Smooth muscle cell (in vitro differentiated cells): ENCODE results near the gene IL17RB. TPM values are rescaled to one million over a fixed set of nuclear protein-coding genes. Genes with fewer than 3 reads are reported as not detected.

Experiments
- DNase-seq: peaks from one replicate; lab custom pipeline; 2025; ENCODE audit not compliant: unreplicated experiment; lab: John Stamatoyannopoulos, UW
- H2AFZ ChIP-seq: fragments of 200-600 bp; sonication (generic); 2 replicates; pipeline ENCODE4 v1.6.0; 2016; ENCODE audit warnings: antibody characterized with exemption, low read depth, mild to moderate bottlenecking
- H3F3A ChIP-seq: fragments of 200-600 bp; sonication (generic); 2 replicates; pipeline ENCODE4 v1.6.0; 2017; ENCODE audit warnings: antibody characterized with exemption, low read depth
- H3K27ac ChIP-seq: fragments of 200-600 bp; sonication (generic); 2 replicates; pipeline ENCODE4 v1.5.1; 2016; ENCODE audit warnings: low read depth, mild to moderate bottlenecking
- H3K27me3 ChIP-seq: fragments of 200-600 bp; sonication (generic); 2 replicates; pipeline ENCODE4 v1.6.1; 2016; ENCODE audit warnings: low read depth, mild to moderate bottlenecking
- H3K36me3 ChIP-seq: fragments of 200-600 bp; sonication (generic); 2 replicates; pipeline ENCODE4 v1.5.1; 2016; ENCODE audit warnings: low read depth
- H3K4me1 ChIP-seq: fragments of 200-600 bp; sonication (generic); 2 replicates; pipeline ENCODE4 v1.5.1; 2016; ENCODE audit warnings: low read depth
- H3K4me2 ChIP-seq: fragments of 200-600 bp; sonication (generic); 2 replicates; pipeline ENCODE4 v1.6.0; 2016; ENCODE audit warnings: mild to moderate bottlenecking
- H3K4me3 ChIP-seq: fragments of 200-600 bp; sonication (generic); 2 replicates; pipeline ENCODE4 v1.5.1; 2016; ENCODE audit warnings: mild to moderate bottlenecking
- H3K79me2 ChIP-seq: fragments of 200-600 bp; sonication (generic); 2 replicates; pipeline ENCODE4 v1.6.0; 2016; ENCODE audit warnings: low read depth, mild to moderate bottlenecking
- H3K9ac ChIP-seq: fragments of 200-600 bp; sonication (generic); 2 replicates; pipeline ENCODE4 v1.6.0; 2016; ENCODE audit warnings: low read depth
- H3K9me3 ChIP-seq: fragments of 200-600 bp; sonication (generic); replicated peaks from 2 replicates; pipeline ENCODE4 v1.5.1; 2016; ENCODE audit warnings: low read depth
- H4K20me1 ChIP-seq: fragments of 200-600 bp; sonication (generic); 2 replicates; pipeline ENCODE4 v1.6.0; 2016; ENCODE audit warnings: low read depth
- WGBS: methylation state at CpG from one replicate; pipeline ENCODE4 v1.1.7; 2016; ENCODE audit warnings: low lambda C conversion rate; 5-methylcytosine and 5-hydroxymethylcytosine counted together
- polyA plus RNA-seq: library from polyadenylated mRNA; unstranded; fragments of >200 nt; fragmentation: Nextera tagmentation; extraction: Ambion mirVana; gene quantifications from 2 replicates; pipeline ENCODE4 v1.2.1, GENCODE V29; 2016
- total RNA-seq: library from RNA; depleted of rRNA; stranded (reverse); fragments of >200 nt; gene quantifications from 2 replicates; pipeline ENCODE4 v1.2.3, GENCODE V29; 2014
- TF ChIP-seq, protein P1 (sequence below): fragments of 200-600 bp; sonication (generic); IDR thresholded peaks from 2 replicates; pipeline ENCODE4 v1.5.1; 2017; ENCODE audit warnings: borderline replicate concordance, mild to moderate bottlenecking, antibody characterized with exemption; ENCODE audit not compliant: insufficient read depth, poor library complexity, severe bottlenecking

IL17RB gene, protein sequence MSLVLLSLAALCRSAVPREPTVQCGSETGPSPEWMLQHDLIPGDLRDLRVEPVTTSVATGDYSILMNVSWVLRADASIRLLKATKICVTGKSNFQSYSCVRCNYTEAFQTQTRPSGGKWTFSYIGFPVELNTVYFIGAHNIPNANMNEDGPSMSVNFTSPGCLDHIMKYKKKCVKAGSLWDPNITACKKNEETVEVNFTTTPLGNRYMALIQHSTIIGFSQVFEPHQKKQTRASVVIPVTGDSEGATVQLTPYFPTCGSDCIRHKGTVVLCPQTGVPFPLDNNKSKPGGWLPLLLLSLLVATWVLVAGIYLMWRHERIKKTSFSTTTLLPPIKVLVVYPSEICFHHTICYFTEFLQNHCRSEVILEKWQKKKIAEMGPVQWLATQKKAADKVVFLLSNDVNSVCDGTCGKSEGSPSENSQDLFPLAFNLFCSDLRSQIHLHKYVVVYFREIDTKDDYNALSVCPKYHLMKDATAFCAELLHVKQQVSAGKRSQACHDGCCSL
- 0.22 TPM in 1 of 2 replicates, not detected in the other for total RNA-seq
- 0.40 and 0.58 TPM in 2 replicates for polyA plus RNA-seq

DNA sequence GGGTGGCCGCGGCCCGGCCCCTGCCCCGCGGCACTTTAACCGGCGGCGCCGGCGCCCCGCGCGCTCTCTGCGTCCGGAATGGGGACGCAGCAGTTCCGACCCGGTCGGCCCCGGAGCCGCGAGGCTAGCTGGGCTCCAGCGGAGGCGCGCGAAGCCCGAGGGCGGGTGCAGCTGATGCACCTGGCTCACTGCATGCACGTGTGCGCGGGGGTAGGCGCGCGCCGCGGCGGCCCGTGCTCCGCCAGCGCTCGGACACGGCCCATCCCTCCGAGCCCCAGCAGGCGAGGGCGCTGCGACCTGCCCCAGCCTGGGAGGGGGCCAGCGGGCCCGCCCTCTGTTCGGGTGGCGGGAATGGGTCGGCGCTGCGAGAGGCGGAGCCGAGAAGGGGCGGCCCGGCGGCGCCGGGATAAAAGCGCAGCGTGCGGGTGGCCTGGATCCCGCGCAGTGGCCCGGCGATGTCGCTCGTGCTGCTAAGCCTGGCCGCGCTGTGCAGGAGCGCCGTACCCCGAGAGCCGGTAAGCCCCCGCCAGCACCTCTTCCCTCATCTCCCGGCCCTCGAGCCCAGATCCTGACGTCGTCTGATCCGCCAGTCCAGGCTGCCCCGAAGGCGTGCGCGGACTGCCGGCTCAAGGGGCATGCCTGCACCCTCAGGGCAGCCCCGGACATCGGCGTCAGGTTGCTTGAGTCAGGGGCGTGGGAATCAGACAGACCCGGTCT, at the start of gene IL17RB, which contains the start of gene CHDH:
Gene IL17RB, plus strand, starts transcription at position 435 of the 717 bp plus-strand sequence. Its CDS starts 21 bp downstream, at position 456.
Gene CHDH, minus strand, starts transcription at position 286 of the 717 bp plus-strand sequence. CDS start 22,411 bp downstream, outside the sequence.
- peaks cover 42% of the 10 kb centered on the region for H3K27me3 ChIP-seq
- H3K9ac ChIP-seq: no peak within 1 kb of the TSS
- no peaks in the 10 kb centered on the region for H3F3A ChIP-seq
- H4K20me1 ChIP-seq: no peaks in the 10 kb centered on the region
- H3K4me2 ChIP-seq: peak within 1 kb of the TSS; percentile 97
- 6% methylated on average over 70 of the region's 91 CpGs for WGBS
- TF ChIP-seq, protein P1, sequence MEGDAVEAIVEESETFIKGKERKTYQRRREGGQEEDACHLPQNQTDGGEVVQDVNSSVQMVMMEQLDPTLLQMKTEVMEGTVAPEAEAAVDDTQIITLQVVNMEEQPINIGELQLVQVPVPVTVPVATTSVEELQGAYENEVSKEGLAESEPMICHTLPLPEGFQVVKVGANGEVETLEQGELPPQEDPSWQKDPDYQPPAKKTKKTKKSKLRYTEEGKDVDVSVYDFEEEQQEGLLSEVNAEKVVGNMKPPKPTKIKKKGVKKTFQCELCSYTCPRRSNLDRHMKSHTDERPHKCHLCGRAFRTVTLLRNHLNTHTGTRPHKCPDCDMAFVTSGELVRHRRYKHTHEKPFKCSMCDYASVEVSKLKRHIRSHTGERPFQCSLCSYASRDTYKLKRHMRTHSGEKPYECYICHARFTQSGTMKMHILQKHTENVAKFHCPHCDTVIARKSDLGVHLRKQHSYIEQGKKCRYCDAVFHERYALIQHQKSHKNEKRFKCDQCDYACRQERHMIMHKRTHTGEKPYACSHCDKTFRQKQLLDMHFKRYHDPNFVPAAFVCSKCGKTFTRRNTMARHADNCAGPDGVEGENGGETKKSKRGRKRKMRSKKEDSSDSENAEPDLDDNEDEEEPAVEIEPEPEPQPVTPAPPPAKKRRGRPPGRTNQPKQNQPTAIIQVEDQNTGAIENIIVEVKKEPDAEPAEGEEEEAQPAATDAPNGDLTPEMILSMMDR: no peak
- peak within 1 kb of the TSS; percentile 75 for H3K4me3 ChIP-seq
- H3K36me3 ChIP-seq: no peaks in the 10 kb centered on the region
- DNase-seq: no peak
- peak within 1 kb of the TSS; percentile 93 for H2AFZ ChIP-seq
- H3K79me2 ChIP-seq: no peaks in the 10 kb centered on the region
- H3K9me3 ChIP-seq: no peaks in the 10 kb centered on the region
- no peak within 1 kb of the TSS for H3K27ac ChIP-seq
- peaks cover 3% of the 10 kb centered on the region for H3K4me1 ChIP-seq

DNA sequence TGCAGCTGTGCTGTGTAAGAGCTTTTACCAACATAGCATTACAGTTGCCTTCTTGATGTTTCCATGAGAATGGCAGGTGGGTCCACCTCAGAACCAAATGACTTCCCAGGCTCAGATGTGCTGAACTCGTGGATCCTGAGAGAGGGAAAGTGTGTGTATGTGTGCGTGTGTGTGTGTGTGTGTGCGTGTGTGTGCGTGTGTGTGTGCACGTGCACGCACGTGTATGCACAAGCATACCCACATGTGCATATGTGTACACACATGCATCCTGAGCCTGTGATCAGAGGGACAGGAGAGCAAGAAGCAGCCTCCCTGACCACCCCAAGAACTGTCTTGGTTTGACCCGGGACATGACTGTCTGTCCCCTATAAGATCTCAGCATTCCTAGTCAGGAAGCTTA, 48.2 kb upstream of the IL17RB start:
- TF ChIP-seq, protein P1: no peak
- no peaks in the 10 kb centered on the region for H4K20me1 ChIP-seq
- H3K4me1 ChIP-seq: peaks cover 18% of the 10 kb centered on the region
- H3K27me3 ChIP-seq: no peaks in the 10 kb centered on the region
- no peaks in the 10 kb centered on the region for H3K36me3 ChIP-seq
- no peak overlapping the region for H3K9ac ChIP-seq
- H3F3A ChIP-seq: no peaks in the 10 kb centered on the region
- no peaks in the 10 kb centered on the region for H3K79me2 ChIP-seq
- no peak overlapping the region for H2AFZ ChIP-seq
- H3K27ac ChIP-seq: no peak overlapping the region
- no peak overlapping the region for H3K4me2 ChIP-seq
- no peak overlapping the region for H3K4me3 ChIP-seq
- no peaks in the 10 kb centered on the region for H3K9me3 ChIP-seq
- WGBS: 87% methylated on average over 8 of the region's 8 CpGs
- no peak for DNase-seq

DNA sequence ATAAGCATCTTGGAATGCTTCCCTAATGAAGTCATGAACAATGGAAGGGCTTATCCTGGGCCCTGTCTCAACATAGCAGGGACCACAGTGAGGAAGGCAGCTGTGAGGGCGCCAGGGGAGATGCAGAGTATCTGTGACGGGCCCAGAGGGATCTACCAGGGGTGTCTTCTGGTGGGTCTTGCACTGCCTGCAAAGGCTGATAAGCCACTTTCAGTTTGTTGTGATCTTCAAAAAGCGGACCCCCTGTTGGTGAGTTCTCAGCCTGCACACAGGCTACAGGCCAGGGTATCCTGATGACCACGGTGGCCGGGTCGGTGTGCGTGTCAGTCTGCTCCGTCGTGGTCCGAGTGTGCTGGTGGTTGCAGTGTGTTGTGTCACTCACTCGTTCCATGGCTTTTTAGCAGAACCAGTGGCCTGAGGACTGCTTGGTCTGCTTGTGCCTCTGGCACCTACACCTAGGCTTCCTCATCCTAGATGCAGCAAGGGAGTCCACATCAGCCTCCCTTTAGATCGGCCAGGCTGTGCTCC, 47.0 kb upstream of the IL17RB start:
- Histone ChIP-seq H3K4me2 (no peak overlapping the region), H4K20me1 (no peaks in the 10 kb centered on the region), H3K27ac (no peak overlapping the region), H3F3A (no peaks in the 10 kb centered on the region), H3K9me3 (no peaks in the 10 kb centered on the region), H3K27me3 (no peaks in the 10 kb centered on the region), H3K79me2 (no peaks in the 10 kb centered on the region), H2AFZ (no peak overlapping the region), H3K4me3 (no peak overlapping the region), H3K36me3 (no peaks in the 10 kb centered on the region), H3K4me1 (peaks cover 18% of the 10 kb centered on the region), H3K9ac (no peak overlapping the region)
- no peak for DNase-seq
- WGBS: 98% methylated on average over 12 of the region's 12 CpGs
- TF ChIP-seq, protein P1: no peak
